ENCODE data around the gene WDR88.

DNA sequence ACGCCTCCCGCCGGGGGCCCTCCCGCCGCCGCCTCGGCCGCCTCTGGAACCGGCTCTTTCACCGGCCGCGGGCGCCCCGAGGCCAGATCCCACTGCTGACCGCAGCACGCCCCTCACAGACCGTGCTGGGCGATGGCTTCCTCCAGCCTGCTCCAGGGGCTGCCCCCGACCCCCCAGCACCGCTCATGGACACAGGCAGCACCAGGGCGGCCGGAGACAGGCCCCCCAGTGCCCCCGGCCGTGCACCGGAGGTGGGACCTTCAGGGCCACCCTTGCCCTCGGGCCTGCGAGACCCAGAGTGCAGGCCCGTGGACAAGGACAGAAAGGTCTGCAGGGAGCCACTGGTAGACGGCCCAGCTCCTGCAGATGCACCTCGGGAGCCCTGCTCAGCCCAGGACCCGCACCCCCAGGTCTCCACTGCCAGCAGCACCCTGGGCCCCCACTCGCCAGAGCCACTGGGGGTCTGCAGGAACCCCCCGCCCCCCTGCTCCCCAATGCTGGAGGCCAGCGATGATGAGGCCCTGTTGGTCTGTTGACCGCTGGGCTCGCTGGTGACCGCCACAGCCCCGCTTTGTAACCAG, 75.2 kb downstream of the WDR88 start:
- TF ChIP-seq, protein P1, sequence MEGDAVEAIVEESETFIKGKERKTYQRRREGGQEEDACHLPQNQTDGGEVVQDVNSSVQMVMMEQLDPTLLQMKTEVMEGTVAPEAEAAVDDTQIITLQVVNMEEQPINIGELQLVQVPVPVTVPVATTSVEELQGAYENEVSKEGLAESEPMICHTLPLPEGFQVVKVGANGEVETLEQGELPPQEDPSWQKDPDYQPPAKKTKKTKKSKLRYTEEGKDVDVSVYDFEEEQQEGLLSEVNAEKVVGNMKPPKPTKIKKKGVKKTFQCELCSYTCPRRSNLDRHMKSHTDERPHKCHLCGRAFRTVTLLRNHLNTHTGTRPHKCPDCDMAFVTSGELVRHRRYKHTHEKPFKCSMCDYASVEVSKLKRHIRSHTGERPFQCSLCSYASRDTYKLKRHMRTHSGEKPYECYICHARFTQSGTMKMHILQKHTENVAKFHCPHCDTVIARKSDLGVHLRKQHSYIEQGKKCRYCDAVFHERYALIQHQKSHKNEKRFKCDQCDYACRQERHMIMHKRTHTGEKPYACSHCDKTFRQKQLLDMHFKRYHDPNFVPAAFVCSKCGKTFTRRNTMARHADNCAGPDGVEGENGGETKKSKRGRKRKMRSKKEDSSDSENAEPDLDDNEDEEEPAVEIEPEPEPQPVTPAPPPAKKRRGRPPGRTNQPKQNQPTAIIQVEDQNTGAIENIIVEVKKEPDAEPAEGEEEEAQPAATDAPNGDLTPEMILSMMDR (IDR thresholded peaks at IDR 0.05): no peak
- no peak for TF ChIP-seq EZH2 (IDR thresholded peaks at IDR 0.05; ENCODE audit: borderline replicate concordance, insufficient read depth, low read depth, low read length, poor library complexity, severe bottlenecking)
